ENCODE results near the gene IGF1R. TPM values are rescaled to one million over a fixed set of nuclear protein-coding genes. Genes with fewer than 3 reads are reported as not detected.

The IGF1R gene
- total RNA-seq, 1 experiment from 2014 or later: 125 TPM

DNA sequence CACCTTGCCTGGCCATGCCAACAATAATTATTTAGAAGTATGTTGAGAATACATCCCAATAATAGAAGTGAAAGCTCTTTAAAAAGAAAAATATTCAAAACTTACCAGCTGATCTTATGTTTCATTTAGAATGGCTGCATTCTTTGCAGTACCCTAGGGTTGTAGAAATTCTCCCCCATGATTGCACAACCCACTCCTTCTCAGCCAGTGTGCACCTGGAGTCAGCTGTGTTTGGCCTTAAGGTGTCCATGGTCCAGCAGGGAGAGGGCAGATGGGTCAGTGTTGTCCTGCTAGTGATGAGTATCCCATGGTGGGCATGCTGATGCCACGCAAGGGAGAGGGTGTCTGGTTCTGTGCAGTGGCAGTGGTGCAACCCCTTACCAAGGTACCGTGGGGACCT lies 117.3 kb downstream of the IGF1R start:
- H3K27ac Mint-ChIP-seq: peak overlapping the region; percentile 67; the same call in 1 of the 2 replicates
- H3K4me3 Mint-ChIP-seq: no peak overlapping the region
- H3K9me3 Mint-ChIP-seq: peaks cover 5% of the 10 kb centered on the region; the same call in 1 of the 2 replicates
- ATAC-seq (no peak), DNase-seq (ENCODE audit: low spot score) (no peak)
- H3K27me3 Mint-ChIP-seq (ENCODE audit: low read depth): no peaks in the 10 kb centered on the region
- H3K36me3 Mint-ChIP-seq: peaks cover 5% of the 10 kb centered on the region
- H3K4me1 Mint-ChIP-seq: peaks cover 78% of the 10 kb centered on the region
- TF ChIP-seq NFATC4 (CRISPR knock-in tag; IDR thresholded peaks at IDR 0.05) (no peak), TEAD4 (CRISPR knock-in tag; IDR thresholded peaks at IDR 0.05) (no peak)
- TF ChIP-seq, protein P1, sequence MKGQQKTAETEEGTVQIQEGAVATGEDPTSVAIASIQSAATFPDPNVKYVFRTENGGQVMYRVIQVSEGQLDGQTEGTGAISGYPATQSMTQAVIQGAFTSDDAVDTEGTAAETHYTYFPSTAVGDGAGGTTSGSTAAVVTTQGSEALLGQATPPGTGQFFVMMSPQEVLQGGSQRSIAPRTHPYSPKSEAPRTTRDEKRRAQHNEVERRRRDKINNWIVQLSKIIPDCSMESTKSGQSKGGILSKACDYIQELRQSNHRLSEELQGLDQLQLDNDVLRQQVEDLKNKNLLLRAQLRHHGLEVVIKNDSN (CRISPR knock-in tag; IDR thresholded peaks at IDR 0.05): no peak
- CTCF ChIA-PET: no interaction called here
- POLR2A ChIA-PET: interaction anchor here (0.6 kb wide), 1 partner anchor 16 kb away, joined by 5 read pairs; no protein-coding TSS in a partner anchor

DNA sequence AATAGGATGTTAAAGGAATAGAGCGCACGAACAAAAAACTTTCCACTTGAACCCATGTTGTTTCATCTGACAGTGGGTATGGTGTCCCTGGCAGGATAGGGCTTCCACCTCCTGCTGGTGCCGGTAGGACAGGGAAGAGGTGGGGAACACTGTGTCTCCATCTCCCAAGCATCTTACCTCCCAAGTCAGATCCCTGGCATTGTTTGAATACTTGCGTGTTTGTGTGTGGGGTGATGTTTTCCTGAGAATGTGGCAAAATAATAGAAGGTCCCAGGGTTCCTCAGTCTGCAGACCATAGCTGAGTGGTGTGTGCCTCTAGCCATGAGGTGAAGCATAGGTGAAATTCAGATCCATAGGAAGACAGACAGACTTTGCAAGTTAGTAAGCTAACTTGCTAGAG lies 119.4 kb downstream of the IGF1R start:
- DNase-seq (ENCODE audit: low spot score): no peak
- TF ChIP-seq, protein P2, sequence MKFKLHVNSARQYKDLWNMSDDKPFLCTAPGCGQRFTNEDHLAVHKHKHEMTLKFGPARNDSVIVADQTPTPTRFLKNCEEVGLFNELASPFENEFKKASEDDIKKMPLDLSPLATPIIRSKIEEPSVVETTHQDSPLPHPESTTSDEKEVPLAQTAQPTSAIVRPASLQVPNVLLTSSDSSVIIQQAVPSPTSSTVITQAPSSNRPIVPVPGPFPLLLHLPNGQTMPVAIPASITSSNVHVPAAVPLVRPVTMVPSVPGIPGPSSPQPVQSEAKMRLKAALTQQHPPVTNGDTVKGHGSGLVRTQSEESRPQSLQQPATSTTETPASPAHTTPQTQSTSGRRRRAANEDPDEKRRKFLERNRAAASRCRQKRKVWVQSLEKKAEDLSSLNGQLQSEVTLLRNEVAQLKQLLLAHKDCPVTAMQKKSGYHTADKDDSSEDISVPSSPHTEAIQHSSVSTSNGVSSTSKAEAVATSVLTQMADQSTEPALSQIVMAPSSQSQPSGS (CRISPR knock-in tag; IDR thresholded peaks at IDR 0.05; ENCODE audit: borderline replicate concordance, low read depth): no peak
- H3K36me3 Mint-ChIP-seq: no peaks in the 10 kb centered on the region
- H3K27me3 Mint-ChIP-seq (ENCODE audit: low read depth): no peaks in the 10 kb centered on the region
- peak overlapping the region; percentile 12; the same call in 1 of the 2 replicates for H3K27ac Mint-ChIP-seq
- no peaks in the 10 kb centered on the region for H3K9me3 Mint-ChIP-seq
- ChIA-PET POLR2A (interaction anchor here (1.4 kb wide), 1 partner anchor 18 kb away, joined by 3 read pairs; no protein-coding TSS in a partner anchor), CTCF (interaction anchor here (0.7 to 1.8 kb wide), 2 partner anchors 11 to 23 kb away, joined by 3 to 4 read pairs; no protein-coding TSS in a partner anchor)
- peak; percentile 31 for ATAC-seq
- H3K4me3 Mint-ChIP-seq: no peak overlapping the region
- peaks cover 84% of the 10 kb centered on the region for H3K4me1 Mint-ChIP-seq

DNA sequence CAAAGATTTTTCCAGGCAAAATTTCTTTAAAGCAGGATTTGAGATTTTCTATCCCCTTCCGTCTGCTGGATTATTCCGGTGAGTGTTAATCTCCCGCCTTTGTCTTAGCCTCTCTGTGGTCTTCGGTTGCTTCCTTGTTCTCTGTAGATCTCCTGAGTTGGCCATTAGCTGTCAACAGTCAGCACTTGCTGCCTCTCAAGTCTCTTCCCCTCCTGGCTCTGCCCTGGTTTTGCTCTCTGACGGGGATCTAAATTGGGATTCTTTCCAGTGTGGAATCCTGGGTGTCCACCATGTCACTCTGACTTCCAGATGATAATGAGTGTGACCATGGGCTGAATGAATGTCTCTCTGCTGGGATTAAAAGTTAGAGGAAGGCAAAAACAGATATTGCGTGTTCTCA lies 121.5 kb downstream of the IGF1R start:
- H3K9me3 Mint-ChIP-seq: no peaks in the 10 kb centered on the region
- no peak overlapping the region for H3K4me3 Mint-ChIP-seq
- H3K4me1 Mint-ChIP-seq: peaks cover 86% of the 10 kb centered on the region
- ATAC-seq (no peak), DNase-seq (ENCODE audit: low spot score) (no peak)
- no peak for TF ChIP-seq CBFB (CRISPR knock-in tag; IDR thresholded peaks at IDR 0.05; ENCODE audit: low read depth)
- TF ChIP-seq CREM (CRISPR knock-in tag; IDR thresholded peaks at IDR 0.05): no peak
- no peak for TF ChIP-seq ZNF232 (CRISPR knock-in tag; IDR thresholded peaks at IDR 0.05)
- TF ChIP-seq NR2C2 (CRISPR knock-in tag; IDR thresholded peaks at IDR 0.05): no peak
- no peak for TF ChIP-seq HMGA2 (CRISPR knock-in tag; IDR thresholded peaks at IDR 0.05)
- TF ChIP-seq, protein P1 (CRISPR knock-in tag; IDR thresholded peaks at IDR 0.05): no peak
- TF ChIP-seq TEAD4 (CRISPR knock-in tag; IDR thresholded peaks at IDR 0.05): no peak
- no peak for TF ChIP-seq FOXK1 (CRISPR knock-in tag; IDR thresholded peaks at IDR 0.05)
- no peak for TF ChIP-seq ZBTB21 (CRISPR knock-in tag; IDR thresholded peaks at IDR 0.05; ENCODE audit: borderline replicate concordance)
- TF ChIP-seq ZNF671 (CRISPR knock-in tag; IDR thresholded peaks at IDR 0.05): no peak
- TF ChIP-seq ZNF219 (CRISPR knock-in tag; IDR thresholded peaks at IDR 0.05; ENCODE audit: borderline replicate concordance): no peak
- TF ChIP-seq ZNF317 (CRISPR knock-in tag; IDR thresholded peaks at IDR 0.05; ENCODE audit: borderline replicate concordance, low read depth): no peak
- TF ChIP-seq, protein P3, sequence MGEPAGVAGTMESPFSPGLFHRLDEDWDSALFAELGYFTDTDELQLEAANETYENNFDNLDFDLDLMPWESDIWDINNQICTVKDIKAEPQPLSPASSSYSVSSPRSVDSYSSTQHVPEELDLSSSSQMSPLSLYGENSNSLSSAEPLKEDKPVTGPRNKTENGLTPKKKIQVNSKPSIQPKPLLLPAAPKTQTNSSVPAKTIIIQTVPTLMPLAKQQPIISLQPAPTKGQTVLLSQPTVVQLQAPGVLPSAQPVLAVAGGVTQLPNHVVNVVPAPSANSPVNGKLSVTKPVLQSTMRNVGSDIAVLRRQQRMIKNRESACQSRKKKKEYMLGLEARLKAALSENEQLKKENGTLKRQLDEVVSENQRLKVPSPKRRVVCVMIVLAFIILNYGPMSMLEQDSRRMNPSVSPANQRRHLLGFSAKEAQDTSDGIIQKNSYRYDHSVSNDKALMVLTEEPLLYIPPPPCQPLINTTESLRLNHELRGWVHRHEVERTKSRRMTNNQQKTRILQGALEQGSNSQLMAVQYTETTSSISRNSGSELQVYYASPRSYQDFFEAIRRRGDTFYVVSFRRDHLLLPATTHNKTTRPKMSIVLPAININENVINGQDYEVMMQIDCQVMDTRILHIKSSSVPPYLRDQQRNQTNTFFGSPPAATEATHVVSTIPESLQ (CRISPR knock-in tag; IDR thresholded peaks at IDR 0.05): no peak
- no peak for TF ChIP-seq CREB1 (CRISPR knock-in tag; IDR thresholded peaks at IDR 0.05)
- TF ChIP-seq, protein P4, sequence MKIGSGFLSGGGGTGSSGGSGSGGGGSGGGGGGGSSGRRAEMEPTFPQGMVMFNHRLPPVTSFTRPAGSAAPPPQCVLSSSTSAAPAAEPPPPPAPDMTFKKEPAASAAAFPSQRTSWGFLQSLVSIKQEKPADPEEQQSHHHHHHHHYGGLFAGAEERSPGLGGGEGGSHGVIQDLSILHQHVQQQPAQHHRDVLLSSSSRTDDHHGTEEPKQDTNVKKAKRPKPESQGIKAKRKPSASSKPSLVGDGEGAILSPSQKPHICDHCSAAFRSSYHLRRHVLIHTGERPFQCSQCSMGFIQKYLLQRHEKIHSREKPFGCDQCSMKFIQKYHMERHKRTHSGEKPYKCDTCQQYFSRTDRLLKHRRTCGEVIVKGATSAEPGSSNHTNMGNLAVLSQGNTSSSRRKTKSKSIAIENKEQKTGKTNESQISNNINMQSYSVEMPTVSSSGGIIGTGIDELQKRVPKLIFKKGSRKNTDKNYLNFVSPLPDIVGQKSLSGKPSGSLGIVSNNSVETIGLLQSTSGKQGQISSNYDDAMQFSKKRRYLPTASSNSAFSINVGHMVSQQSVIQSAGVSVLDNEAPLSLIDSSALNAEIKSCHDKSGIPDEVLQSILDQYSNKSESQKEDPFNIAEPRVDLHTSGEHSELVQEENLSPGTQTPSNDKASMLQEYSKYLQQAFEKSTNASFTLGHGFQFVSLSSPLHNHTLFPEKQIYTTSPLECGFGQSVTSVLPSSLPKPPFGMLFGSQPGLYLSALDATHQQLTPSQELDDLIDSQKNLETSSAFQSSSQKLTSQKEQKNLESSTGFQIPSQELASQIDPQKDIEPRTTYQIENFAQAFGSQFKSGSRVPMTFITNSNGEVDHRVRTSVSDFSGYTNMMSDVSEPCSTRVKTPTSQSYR (CRISPR knock-in tag; IDR thresholded peaks at IDR 0.05): no peak
- no peak for TF ChIP-seq TEAD1 (CRISPR knock-in tag; IDR thresholded peaks at IDR 0.05)
- no peak for TF ChIP-seq NR3C1 (CRISPR knock-in tag; conservative IDR thresholded peaks at IDR 0.05; ENCODE audit: low read depth)
- no peak for TF ChIP-seq GRHL2 (CRISPR knock-in tag; IDR thresholded peaks at IDR 0.05; ENCODE audit: insufficient replicate concordance, severe bottlenecking)
- no peaks in the 10 kb centered on the region for H3K36me3 Mint-ChIP-seq
- no peaks in the 10 kb centered on the region for H3K27me3 Mint-ChIP-seq (ENCODE audit: low read depth)
- peak overlapping the region; percentile 64 for H3K27ac Mint-ChIP-seq
- ChIA-PET CTCF (no interaction called here), POLR2A (interaction anchor here (0.7 kb wide), 1 partner anchor 228 kb away, joined by 3 read pairs; no protein-coding TSS in a partner anchor)

Measured in WTC11 (cell line).